GM10266 (cell line): ENCODE data around the gene CLCA2.

Source experiments
- DNase-seq: peaks from one replicate; pipeline ENCODE4 v3.0.0; 2012; ENCODE audit errors: extremely low spot score
- TF ChIP-seq, protein P1 (sequence below): IDR thresholded peaks from 2 replicates; pipeline ENCODE4 v1.5.1; 2012; ENCODE audit warnings: mild to moderate bottlenecking, low read depth; ENCODE audit not compliant: control insufficient read depth, insufficient read depth; ENCODE audit errors: missing control alignments

Gene CLCA2

DNA sequence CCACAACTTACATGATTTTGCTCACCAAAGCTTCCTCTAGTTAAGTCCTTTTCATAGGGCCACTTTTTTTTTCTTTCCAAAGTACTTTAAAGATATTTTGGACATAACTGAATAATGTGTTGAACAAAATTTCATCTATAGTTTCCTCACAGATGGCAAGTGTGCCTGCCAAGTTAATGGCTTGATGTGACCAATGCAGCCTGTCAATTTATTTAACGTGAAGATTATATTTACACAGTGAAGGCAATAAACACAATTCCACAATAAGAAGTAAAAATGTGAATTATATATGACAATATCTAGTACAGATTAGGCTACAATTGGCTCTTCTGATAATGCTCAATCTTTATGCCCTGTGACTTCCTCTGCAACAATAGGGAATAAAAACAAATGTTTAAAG, 18.0 kb downstream of the CLCA2 start:
- no peak for DNase-seq
- TF ChIP-seq, protein P1, sequence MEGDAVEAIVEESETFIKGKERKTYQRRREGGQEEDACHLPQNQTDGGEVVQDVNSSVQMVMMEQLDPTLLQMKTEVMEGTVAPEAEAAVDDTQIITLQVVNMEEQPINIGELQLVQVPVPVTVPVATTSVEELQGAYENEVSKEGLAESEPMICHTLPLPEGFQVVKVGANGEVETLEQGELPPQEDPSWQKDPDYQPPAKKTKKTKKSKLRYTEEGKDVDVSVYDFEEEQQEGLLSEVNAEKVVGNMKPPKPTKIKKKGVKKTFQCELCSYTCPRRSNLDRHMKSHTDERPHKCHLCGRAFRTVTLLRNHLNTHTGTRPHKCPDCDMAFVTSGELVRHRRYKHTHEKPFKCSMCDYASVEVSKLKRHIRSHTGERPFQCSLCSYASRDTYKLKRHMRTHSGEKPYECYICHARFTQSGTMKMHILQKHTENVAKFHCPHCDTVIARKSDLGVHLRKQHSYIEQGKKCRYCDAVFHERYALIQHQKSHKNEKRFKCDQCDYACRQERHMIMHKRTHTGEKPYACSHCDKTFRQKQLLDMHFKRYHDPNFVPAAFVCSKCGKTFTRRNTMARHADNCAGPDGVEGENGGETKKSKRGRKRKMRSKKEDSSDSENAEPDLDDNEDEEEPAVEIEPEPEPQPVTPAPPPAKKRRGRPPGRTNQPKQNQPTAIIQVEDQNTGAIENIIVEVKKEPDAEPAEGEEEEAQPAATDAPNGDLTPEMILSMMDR, result no peak

DNA sequence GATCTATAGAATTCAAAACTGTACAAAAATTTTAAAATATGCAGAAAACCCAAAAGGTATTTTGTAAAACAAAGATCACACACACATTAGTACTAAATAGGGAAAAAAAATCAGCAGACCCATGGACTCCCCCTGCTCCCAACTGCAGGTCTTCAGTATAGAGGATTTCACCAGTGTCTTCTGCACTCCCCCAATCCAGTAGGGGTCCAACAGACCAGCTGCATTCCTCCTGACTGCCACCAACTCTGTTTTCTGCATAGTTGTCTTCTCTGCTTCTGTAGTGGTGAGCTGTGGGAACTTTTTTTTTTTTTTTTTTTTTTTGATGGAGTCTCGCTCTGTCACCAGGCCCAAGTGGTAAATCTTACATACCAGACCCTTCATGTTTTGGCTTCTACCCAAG, 21.9 kb downstream of the CLCA2 start:
- TF ChIP-seq, protein P1, result no peak
- no peak for DNase-seq

DNA sequence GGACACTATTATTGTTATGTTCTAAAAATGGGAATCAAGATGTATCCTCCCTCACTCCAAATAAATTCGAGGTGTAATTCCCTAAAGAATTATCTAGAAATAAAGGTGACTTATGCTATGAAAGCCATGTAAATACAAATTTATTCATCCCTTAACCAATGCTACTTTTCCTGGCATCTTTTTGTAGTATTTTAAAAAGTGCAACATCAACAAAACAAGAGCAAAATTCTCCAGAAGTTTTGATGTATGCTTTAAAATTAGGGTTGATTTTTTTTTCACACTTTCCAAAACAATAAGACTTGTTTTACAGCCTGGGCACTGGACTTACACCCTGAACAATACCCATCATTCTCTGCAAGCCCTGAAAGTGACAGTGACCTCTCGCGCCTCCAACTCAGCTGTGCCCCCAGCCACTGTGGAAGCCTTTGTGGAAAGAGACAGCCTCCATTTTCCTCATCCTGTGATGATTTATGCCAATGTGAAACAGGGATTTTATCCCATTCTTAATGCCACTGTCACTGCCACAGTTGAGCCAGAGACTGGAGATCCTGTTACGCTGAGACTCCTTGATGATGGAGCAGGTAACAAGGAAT, 23.3 kb downstream of the CLCA2 start:
- TF ChIP-seq, protein P1, result no peak
- no peak for DNase-seq

DNA sequence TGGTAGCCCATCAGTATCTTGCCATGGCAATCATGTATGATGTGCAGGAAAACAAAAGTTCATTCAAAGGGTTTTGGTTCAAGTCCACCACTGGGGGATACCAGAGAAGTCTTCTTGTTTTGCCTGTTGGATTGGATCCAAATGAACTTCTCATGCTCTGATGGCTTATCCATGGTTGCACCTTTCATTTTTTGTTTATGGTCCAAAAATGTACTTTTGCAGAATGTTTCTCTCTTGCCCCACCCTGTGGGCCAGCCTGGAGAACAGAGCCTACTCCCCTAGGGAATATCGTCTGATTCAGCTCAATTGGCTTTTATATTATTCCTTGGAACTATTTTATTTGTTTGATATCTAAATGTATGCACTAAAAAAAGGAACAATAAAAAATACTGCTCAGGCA, 24.7 kb downstream of the CLCA2 start:
- no peak for DNase-seq
- TF ChIP-seq, protein P1, result no peak

DNA sequence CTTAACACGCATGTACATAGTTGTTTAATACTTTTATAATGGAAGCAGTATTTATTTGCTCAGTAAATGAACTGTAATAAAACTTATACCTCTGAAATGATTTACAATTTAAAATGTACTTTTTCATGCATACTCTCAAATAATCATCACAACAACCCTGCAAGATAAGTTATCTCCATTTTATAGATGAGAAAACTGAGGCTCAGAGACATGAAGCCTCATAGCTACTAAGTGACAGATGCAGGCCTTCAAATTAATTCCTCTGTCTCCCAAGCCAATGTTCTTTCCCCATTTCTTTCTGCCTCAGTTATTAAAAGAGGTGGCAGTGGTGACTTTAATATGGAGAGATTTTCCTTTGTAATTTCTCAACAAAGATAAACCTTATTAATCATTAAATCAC, 25.1 kb downstream of the CLCA2 start:
- TF ChIP-seq, protein P1, result no peak

DNA sequence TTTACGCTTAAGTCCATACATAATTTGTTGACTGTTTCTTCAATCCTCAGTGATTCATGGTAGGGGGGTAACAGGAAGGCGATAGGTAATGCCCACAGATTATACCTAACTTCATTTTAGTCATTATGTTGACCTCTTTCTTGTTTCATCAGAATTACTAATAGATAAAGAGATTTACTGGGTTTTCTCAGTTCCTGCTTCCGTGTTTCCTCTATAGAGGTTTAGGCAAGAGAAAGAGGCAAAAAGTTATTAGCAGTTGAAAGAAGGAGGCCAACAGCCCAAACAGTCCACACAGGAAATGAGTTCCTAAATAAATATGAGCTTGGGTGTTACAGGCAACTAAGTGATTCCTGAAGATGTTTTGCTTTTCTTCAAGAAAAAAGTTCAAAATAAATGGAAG, 26.9 kb downstream of the CLCA2 start:
- TF ChIP-seq, protein P1, result no peak
- DNase-seq, result no peak

More for the DNA sequence above, 25.1 kb downstream of the CLCA2 start:
- DNase-seq, result no peak

DNA sequence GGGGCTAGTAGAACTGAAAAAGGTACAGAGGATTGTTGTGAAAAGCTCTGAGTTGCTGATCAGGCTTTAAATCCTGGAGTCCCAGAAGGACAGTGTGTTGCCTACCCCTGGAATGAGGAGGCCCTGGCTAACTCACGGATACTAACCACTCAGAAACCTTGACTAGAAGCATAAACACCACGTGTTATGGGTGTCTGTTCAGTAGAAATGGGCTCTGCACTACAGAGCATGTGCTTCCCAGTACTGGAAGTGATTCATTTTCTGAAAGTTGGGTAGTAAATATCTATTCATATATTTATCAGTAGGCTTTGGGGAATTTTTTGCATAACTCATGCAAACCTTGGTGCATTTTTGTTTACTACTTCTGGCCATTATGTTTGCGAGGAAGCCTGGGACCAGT, 29.7 kb downstream of the CLCA2 start:
- TF ChIP-seq, protein P1, result no peak
- no peak for DNase-seq
